Common myeloid progenitor, CD34-positive (primary cell): ENCODE data around the gene OPCML.

Source experiments
- CTCF ChIA-PET: fragments of 350-600 bp; sonication (Branson Sonifier 250); formaldehyde crosslinking; loops from one replicate; lab custom pipeline; 2021; ENCODE audit warnings: antibody characterized with exemption; lab: Charles Lee
- POLR2A ChIA-PET: fragments of 350-600 bp; sonication (Branson Sonifier 250); formaldehyde crosslinking; loops from one replicate; lab custom pipeline; 2021; ENCODE audit warnings: antibody characterized with exemption; lab: Charles Lee
- DNase-seq, 3 donors: peaks; one replicate each; pipeline versions ENCODE4 v3.0.0 to v3.0.0-alpha.2; 2013
- H3K27ac ChIP-seq, 2 experiments: 1 replicate in 1 of 2; 2 replicates in 1 of 2; pipeline ENCODE4 v1.7.0; 2013; ENCODE audit warnings: inconsistent platforms in 2 of 2, low read length in 2 of 2, mild to moderate bottlenecking in 2 of 2, low read depth in 1 of 2, moderate library complexity in 1 of 2; ENCODE audit not compliant: severe bottlenecking in 2 of 2, insufficient read depth in 1 of 2, poor library complexity in 1 of 2
- H3K27me3 ChIP-seq, 5 experiments: replicated peaks in 2 of 5; 1 replicate in 3 of 5; 2 replicates in 2 of 5; pipeline versions ENCODE4 v1.6.1 to v1.7.0; 2013; ENCODE audit warnings: low read length in 4 of 5, mild to moderate bottlenecking in 2 of 5, moderate library complexity in 2 of 5, inconsistent platforms in 1 of 5; ENCODE audit not compliant: insufficient read depth in 5 of 5, control insufficient read depth in 4 of 5
- H3K36me3 ChIP-seq, 4 experiments: 1 replicate in 2 of 4; 2 replicates in 2 of 4; pipeline versions ENCODE4 v1.6.1 to v1.7.0; 2013; ENCODE audit warnings: low read length in 3 of 4, control low read depth in 1 of 4, mild to moderate bottlenecking in 1 of 4; ENCODE audit not compliant: control insufficient read depth in 4 of 4, insufficient read depth in 4 of 4
- H3K4me1 ChIP-seq, 4 experiments: 1 replicate in 3 of 4; 2 replicates in 1 of 4; pipeline versions ENCODE4 v1.6.1 to v1.7.1; 2013; ENCODE audit warnings: low read length in 3 of 4, mild to moderate bottlenecking in 3 of 4, control low read depth in 1 of 4, inconsistent platforms in 1 of 4, moderate library complexity in 1 of 4; ENCODE audit not compliant: control insufficient read depth in 4 of 4, insufficient read depth in 4 of 4; ENCODE audit errors: control extremely low read depth in 1 of 4
- H3K4me3 ChIP-seq, 7 experiments: 1 replicate in 4 of 7; 2 replicates in 3 of 7; pipeline versions ENCODE4 v1.5.1 to v1.7.0; 2013; ENCODE audit warnings: mild to moderate bottlenecking in 7 of 7, low read length in 6 of 7, moderate library complexity in 6 of 7, inconsistent platforms in 2 of 7, low read depth in 2 of 7, control low read depth in 1 of 7; ENCODE audit not compliant: insufficient read depth in 4 of 7, control insufficient read depth in 1 of 7; ENCODE audit errors: extremely low read depth in 1 of 7
- H3K9me3 ChIP-seq, 5 experiments: 1 replicate in 4 of 5; 2 replicates in 1 of 5; pipeline versions ENCODE4 v1.6.1 to v1.7.1; 2013; ENCODE audit warnings: low read length in 4 of 5, mild to moderate bottlenecking in 2 of 5, inconsistent platforms in 1 of 5, low read depth in 1 of 5, moderate library complexity in 1 of 5; ENCODE audit not compliant: control insufficient read depth in 4 of 5, insufficient read depth in 2 of 5; ENCODE audit errors: control extremely low read depth in 1 of 5
- WGBS: methylation state at CpG from one replicate; pipeline ENCODE4 v1.1.5; 2013; ENCODE audit not compliant: insufficient coverage; 5-methylcytosine and 5-hydroxymethylcytosine counted together

Gene OPCML

GRCh38 chr11:132864811-132865576 is 667.3 kb downstream of the OPCML start:
- Histone ChIP-seq H3K4me3 (no peak overlapping the region), H3K36me3 (no peaks in the 10 kb centered on the region), H3K27ac (no peak overlapping the region), H3K27me3 (peaks cover 0 to 2% (median 0%) of the 10 kb centered on the region in 5 experiments), H3K9me3 (no peaks in the 10 kb centered on the region), H3K4me1 (no peaks in the 10 kb centered on the region)
- no peak for DNase-seq
- 73% methylated on average over 9 of the region's 17 CpGs for WGBS
- ChIA-PET CTCF (no interaction called here), POLR2A (no interaction called here)

DNA sequence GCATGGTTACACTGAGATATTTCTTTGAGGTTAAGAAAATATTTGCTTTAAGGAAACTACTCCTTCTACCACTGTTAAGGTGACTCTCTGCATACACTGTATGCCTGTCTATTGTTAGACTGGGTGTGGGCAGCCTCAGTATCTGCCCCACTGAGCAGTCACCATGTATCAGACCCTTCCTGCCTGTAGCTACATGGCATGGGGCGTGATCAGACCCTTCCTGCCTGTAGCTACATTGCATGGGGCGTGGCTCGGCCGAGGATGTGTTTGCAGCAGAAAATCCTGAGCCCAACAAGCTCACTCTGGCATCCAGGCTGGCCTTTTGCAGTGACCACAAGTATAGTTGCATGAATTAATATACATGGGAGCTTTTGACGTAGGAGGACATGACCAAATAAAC is 669.4 kb downstream of the OPCML start:
- no peaks in the 10 kb centered on the region for H3K9me3 ChIP-seq
- CTCF ChIA-PET, result no interaction called here
- no peak overlapping the region for H3K27ac ChIP-seq
- H3K4me1 ChIP-seq, result no peaks in the 10 kb centered on the region
- POLR2A ChIA-PET, result no interaction called here
- H3K27me3 ChIP-seq, result peaks cover 0 to 2% (median 0%) of the 10 kb centered on the region in 5 experiments
- no peak overlapping the region for H3K4me3 ChIP-seq
- no peak for DNase-seq
- H3K36me3 ChIP-seq, result no peaks in the 10 kb centered on the region
- WGBS, result 85% methylated on average over 5 of the region's 5 CpGs

- no peak for DNase-seq
- ChIA-PET POLR2A (no interaction called here), CTCF (interaction anchor here (0.6 kb wide), 1 partner anchor 120 kb away, joined by 3 read pairs; no protein-coding TSS in a partner anchor)
- peaks cover 0 to 2% (median 0%) of the 10 kb centered on the region in 5 experiments for H3K27me3 ChIP-seq
- no peaks in the 10 kb centered on the region for H3K4me1 ChIP-seq
- no peak overlapping the region for H3K27ac ChIP-seq
- 91% methylated on average over 5 of the region's 5 CpGs for WGBS
- no peaks in the 10 kb centered on the region for H3K9me3 ChIP-seq
- no peaks in the 10 kb centered on the region for H3K36me3 ChIP-seq
- no peak overlapping the region for H3K4me3 ChIP-seq
These were observed 670.2 kb downstream of the OPCML start for GRCh38 chr11:132862137-132862536.

DNA sequence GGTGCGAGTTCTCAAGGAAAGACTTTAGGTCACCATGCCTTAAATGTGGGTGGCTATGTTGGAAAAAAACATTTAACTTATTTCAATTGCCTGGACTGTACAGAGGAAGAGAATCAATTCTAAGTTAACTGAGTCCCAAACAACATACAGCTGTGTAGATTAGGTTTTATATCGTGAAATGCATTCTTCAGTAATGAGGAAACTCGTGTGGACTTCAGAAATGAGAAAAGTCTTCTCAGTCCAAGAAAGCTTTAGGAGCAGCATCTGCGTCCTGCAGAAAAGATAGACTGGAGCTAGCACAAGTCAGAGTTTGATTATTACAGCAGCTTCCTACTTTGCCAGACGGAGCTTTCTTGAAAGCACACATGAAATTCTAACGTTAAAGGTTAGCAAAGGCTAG is 673.0 kb downstream of the OPCML start:
- Histone ChIP-seq H3K4me3 (no peak overlapping the region), H3K36me3 (no peaks in the 10 kb centered on the region), H3K9me3 (peaks cover 0 to 2% (median 0%) of the 10 kb centered on the region in 5 experiments), H3K27ac (no peak overlapping the region), H3K4me1 (no peaks in the 10 kb centered on the region), H3K27me3 (no peaks in the 10 kb centered on the region)
- ChIA-PET CTCF (no interaction called here), POLR2A (no interaction called here)
- 86% methylated on average over 3 of the region's 6 CpGs for WGBS
- no peak for DNase-seq

DNA sequence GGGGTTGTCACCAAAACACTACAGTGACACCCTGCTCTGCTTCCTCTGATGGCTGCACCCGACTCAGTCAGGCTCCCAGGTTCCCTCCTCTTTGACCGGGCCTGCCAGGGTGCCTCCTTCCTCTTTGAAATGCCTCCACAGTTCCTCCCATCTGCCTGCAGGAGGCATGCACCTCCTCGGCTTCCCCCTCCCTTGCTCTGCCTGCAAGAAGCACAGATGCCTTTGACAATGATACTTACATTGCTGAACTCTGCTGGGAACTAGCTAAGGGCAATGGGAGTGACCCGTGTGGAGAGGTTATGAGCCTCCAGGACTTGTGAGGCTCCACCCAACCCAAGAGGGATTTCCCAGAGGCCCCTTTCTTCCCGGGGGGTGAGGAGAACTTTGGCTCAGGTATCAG is 674.1 kb downstream of the OPCML start:
- POLR2A ChIA-PET, result no interaction called here
- Histone ChIP-seq H3K4me3 (no peak overlapping the region), H3K27ac (no peak overlapping the region), H3K4me1 (no peaks in the 10 kb centered on the region), H3K36me3 (no peaks in the 10 kb centered on the region), H3K27me3 (no peaks in the 10 kb centered on the region), H3K9me3 (peaks cover 0 to 2% (median 0%) of the 10 kb centered on the region in 5 experiments)
- DNase-seq, result no peak
- 2% methylated on average over 4 of the region's 5 CpGs for WGBS
- CTCF ChIA-PET, result no interaction called here

- Histone ChIP-seq H3K27me3 (no peaks in the 10 kb centered on the region), H3K4me3 (no peak overlapping the region), H3K27ac (no peak overlapping the region), H3K4me1 (no peaks in the 10 kb centered on the region), H3K36me3 (no peaks in the 10 kb centered on the region), H3K9me3 (peaks cover 0 to 2% (median 0%) of the 10 kb centered on the region in 5 experiments)
- WGBS, result 69% methylated on average over 2 of the region's 4 CpGs
- POLR2A ChIA-PET, result no interaction called here
- DNase-seq, result no peak
- CTCF ChIA-PET, result no interaction called here
These were observed 676.3 kb downstream of the OPCML start for GRCh38 chr11:132856032-132856431.

DNA sequence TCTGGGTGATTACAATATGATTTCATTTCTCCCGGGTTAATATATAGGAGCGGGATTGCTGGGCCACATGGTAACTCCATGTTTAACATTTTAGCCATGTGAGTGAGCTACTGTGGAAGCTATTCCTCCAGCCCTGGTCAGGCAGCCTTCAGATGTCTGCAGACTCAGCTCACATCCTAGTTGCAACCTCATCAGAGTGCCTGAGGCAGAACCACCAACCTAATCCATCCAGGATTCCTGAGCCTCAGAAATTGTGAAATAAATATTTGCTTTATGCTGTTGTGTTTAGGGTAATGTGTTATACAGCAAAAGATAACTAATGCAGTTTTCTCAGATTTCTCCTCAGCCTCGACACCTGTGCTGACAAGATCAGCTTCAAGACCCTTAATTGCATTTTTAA is 676.8 kb downstream of the OPCML start:
- H3K9me3 ChIP-seq, result peaks cover 0 to 2% (median 0%) of the 10 kb centered on the region in 5 experiments
- no peaks in the 10 kb centered on the region for H3K27me3 ChIP-seq

More for the DNA sequence above, 676.8 kb downstream of the OPCML start:
- Histone ChIP-seq H3K4me1 (no peaks in the 10 kb centered on the region), H3K4me3 (no peak overlapping the region), H3K27ac (no peak overlapping the region), H3K36me3 (no peaks in the 10 kb centered on the region)
- DNase-seq, result no peak
- POLR2A ChIA-PET, result interaction anchor here (0.8 kb wide), 1 partner anchor 30 kb away, joined by 3 read pairs; no protein-coding TSS in a partner anchor
- CTCF ChIA-PET, result no interaction called here
- 97% methylated on average over 2 of the region's 3 CpGs for WGBS
